ENCODE data around the gene JUNB. TPM values are rescaled to one million over a fixed set of nuclear protein-coding genes. Genes with fewer than 3 reads are reported as not detected.

The JUNB gene
- total and polyA plus RNA-seq, 2 of the 13 experiments (the other 11 are each of a cell fraction or from before 2014, with no cell fraction given) = 7.7 to 8.2 TPM

DNA sequence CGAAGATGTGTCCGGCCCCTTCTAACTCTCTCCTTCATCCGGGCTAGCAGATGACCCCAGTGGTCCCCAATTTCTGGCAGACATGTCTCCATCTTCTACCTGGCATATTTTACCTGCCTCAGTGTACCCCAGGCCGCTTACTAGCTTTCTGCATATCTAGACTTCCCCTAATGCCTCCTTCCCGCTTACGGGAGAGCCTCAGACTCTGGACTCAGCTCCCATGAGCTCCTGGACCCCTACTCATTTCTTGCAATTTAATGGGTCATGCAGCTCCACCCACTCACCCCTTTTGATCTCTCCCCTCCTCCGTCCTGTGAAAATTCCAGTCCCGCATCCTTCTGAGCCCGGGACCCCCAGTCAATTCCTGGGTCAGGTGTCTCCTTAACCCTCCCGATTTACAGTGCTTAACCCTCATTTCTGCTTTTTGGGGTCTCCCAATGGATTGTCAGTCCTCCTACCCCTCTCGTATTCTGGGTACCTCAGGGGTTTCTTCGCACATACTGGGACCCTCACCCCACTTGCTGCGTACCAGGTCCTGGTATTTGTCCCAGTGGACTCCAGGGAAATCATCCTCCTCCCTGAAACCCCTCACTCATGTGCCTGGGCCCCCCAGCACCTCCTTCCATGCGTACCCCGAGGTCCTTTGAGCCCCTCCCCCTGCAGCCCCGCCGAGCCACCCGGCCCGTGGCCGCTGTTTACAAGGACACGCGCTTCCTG is 500 bp upstream of the JUNB start (continued):
- TF ChIP-seq, protein P1, sequence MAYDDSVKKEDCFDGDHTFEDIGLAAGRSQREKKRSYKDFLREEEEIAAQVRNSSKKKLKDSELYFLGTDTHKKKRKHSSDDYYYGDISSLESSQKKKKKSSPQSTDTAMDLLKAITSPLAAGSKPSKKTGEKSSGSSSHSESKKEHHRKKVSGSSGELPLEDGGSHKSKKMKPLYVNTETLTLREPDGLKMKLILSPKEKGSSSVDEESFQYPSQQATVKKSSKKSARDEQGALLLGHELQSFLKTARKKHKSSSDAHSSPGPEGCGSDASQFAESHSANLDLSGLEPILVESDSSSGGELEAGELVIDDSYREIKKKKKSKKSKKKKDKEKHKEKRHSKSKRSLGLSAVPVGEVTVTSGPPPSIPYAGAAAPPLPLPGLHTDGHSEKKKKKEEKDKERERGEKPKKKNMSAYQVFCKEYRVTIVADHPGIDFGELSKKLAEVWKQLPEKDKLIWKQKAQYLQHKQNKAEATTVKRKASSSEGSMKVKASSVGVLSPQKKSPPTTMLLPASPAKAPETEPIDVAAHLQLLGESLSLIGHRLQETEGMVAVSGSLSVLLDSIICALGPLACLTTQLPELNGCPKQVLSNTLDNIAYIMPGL (CRISPR knock-in tag; IDR thresholded peaks at IDR 0.05; ENCODE audit: borderline replicate concordance in 1 of 2, low read depth in 1 of 2) = no peak
- no peak for TF ChIP-seq GABPA (IDR thresholded peaks at IDR 0.05; ENCODE audit: low read depth, low read length)
- no peak for TF ChIP-seq GABPA (CRISPR knock-in tag; IDR thresholded peaks at IDR 0.05; ENCODE audit: low read depth)
- TF ChIP-seq, protein P2, sequence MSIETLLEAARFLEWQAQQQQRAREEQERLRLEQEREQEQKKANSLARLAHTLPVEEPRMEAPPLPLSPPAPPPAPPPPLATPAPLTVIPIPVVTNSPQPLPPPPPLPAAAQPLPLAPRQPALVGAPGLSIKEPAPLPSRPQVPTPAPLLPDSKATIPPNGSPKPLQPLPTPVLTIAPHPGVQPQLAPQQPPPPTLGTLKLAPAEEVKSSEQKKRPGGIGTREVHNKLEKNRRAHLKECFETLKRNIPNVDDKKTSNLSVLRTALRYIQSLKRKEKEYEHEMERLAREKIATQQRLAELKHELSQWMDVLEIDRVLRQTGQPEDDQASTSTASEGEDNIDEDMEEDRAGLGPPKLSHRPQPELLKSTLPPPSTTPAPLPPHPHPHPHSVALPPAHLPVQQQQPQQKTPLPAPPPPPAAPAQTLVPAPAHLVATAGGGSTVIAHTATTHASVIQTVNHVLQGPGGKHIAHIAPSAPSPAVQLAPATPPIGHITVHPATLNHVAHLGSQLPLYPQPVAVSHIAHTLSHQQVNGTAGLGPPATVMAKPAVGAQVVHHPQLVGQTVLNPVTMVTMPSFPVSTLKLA (IDR thresholded peaks at IDR 0.05) = 0 out of 2 replicates have a peak, but pooled peaks have one; percentile 96
- 0 out of 2 replicates have a peak, but pooled peaks have one; percentile 8 for TF ChIP-seq ZNF430 (CRISPR knock-in tag; IDR thresholded peaks at IDR 0.05)
- TF ChIP-seq ZNF414 (CRISPR knock-in tag; IDR thresholded peaks at IDR 0.05) = no peak
- no peak for TF ChIP-seq CREBL2 (CRISPR knock-in tag; IDR thresholded peaks at IDR 0.05; ENCODE audit: borderline replicate concordance)
- TF ChIP-seq, protein P3, sequence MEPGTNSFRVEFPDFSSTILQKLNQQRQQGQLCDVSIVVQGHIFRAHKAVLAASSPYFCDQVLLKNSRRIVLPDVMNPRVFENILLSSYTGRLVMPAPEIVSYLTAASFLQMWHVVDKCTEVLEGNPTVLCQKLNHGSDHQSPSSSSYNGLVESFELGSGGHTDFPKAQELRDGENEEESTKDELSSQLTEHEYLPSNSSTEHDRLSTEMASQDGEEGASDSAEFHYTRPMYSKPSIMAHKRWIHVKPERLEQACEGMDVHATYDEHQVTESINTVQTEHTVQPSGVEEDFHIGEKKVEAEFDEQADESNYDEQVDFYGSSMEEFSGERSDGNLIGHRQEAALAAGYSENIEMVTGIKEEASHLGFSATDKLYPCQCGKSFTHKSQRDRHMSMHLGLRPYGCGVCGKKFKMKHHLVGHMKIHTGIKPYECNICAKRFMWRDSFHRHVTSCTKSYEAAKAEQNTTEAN (CRISPR knock-in tag; conservative IDR thresholded peaks at IDR 0.05) = no peak
- TF ChIP-seq KDM6A (CRISPR knock-in tag; IDR thresholded peaks at IDR 0.05; ENCODE audit: low read depth) = no peak
- no peak for TF ChIP-seq TCF7L2 (IDR thresholded peaks at IDR 0.05; ENCODE audit: low read depth, low read length)
- no peak for TF ChIP-seq EEA1 (CRISPR knock-in tag; IDR thresholded peaks at IDR 0.05; ENCODE audit: borderline replicate concordance)
- no peak for TF ChIP-seq RXRA (CRISPR knock-in tag; IDR thresholded peaks at IDR 0.05)
- no peak for TF ChIP-seq ARHGAP35 (CRISPR knock-in tag; IDR thresholded peaks at IDR 0.05; ENCODE audit: borderline replicate concordance)
- TF ChIP-seq, protein P4, sequence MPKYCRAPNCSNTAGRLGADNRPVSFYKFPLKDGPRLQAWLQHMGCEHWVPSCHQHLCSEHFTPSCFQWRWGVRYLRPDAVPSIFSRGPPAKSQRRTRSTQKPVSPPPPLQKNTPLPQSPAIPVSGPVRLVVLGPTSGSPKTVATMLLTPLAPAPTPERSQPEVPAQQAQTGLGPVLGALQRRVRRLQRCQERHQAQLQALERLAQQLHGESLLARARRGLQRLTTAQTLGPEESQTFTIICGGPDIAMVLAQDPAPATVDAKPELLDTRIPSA (CRISPR knock-in tag; IDR thresholded peaks at IDR 0.05; ENCODE audit: borderline replicate concordance) = no peak
- no peak for TF ChIP-seq ARNT2 (CRISPR knock-in tag; IDR thresholded peaks at IDR 0.05; ENCODE audit: low read depth)
- TF ChIP-seq PAF1 (CRISPR knock-in tag; IDR thresholded peaks at IDR 0.05) = no peak
- TF ChIP-seq, protein P5, sequence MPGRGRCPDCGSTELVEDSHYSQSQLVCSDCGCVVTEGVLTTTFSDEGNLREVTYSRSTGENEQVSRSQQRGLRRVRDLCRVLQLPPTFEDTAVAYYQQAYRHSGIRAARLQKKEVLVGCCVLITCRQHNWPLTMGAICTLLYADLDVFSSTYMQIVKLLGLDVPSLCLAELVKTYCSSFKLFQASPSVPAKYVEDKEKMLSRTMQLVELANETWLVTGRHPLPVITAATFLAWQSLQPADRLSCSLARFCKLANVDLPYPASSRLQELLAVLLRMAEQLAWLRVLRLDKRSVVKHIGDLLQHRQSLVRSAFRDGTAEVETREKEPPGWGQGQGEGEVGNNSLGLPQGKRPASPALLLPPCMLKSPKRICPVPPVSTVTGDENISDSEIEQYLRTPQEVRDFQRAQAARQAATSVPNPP (CRISPR knock-in tag; IDR thresholded peaks at IDR 0.05) = no peak
- no peak for TF ChIP-seq CENPT (CRISPR knock-in tag; IDR thresholded peaks at IDR 0.05; ENCODE audit: low read depth)
- peak; percentile 99 for TF ChIP-seq MAX (IDR thresholded peaks at IDR 0.05)
- TF ChIP-seq, protein P6, sequence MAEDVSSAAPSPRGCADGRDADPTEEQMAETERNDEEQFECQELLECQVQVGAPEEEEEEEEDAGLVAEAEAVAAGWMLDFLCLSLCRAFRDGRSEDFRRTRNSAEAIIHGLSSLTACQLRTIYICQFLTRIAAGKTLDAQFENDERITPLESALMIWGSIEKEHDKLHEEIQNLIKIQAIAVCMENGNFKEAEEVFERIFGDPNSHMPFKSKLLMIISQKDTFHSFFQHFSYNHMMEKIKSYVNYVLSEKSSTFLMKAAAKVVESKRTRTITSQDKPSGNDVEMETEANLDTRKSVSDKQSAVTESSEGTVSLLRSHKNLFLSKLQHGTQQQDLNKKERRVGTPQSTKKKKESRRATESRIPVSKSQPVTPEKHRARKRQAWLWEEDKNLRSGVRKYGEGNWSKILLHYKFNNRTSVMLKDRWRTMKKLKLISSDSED (CRISPR knock-in tag; IDR thresholded peaks at IDR 0.05) = no peak

Measured in HepG2 (cell line).